Stromal cell of bone marrow (primary cell): ENCODE results near the gene SLC12A5.

Experiments
- DNase-seq: peaks from one replicate; pipeline ENCODE4 v3.0.0-alpha.2; 2012; ENCODE audit warnings: low read depth

Gene SLC12A5

GRCh38 chr20:46054606-46055005 lies 25.6 kb downstream of the SLC12A5 start:
- DNase-seq = no peak

GRCh38 chr20:46055269-46055668 lies 26.3 kb downstream of the SLC12A5 start:
- DNase-seq = no peak

DNA sequence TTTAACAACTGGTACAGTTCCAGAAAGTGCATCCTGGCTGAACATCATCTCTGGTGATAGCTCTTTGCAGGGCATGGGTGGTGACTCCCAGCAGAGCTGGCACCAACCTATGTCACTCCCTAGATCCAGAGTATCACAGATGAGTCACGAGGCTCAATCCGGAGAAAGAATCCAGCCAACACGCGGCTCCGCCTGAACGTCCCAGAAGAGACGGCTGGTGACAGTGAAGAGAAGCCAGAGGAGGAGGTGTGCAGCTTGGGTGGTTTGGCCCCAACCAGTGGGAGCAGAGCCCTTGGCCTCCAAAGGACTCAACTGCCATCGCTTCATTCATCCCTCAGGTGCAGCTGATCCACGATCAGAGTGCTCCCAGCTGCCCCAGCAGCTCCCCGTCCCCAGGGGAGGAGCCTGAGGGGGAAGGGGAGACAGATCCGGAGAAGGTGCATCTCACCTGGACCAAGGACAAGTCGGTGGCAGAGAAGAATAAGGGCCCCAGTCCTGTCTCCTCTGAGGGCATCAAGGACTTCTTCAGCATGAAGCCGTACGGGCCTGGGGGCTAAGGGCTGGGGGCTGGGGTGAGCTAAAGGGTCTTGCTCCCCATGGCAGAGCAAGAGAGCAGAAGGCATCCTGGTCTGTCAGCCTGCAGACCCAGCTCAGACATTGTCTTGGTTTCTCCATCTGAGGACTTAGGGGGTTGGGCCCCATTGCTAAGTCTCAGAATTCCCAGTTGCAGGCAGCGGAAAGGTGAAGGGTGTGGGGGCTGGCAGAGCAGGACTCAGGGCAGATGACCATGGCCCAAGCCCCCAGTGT lies 27.2 kb downstream of the SLC12A5 start:
- DNase-seq = no peak

- DNase-seq = no peak
Observed at GRCh38 chr20:46056970-46057855, 28.2 kb downstream of the SLC12A5 start.

GRCh38 chr20:46057856-46058598 lies 29.0 kb downstream of the SLC12A5 start:
- no peak for DNase-seq

GRCh38 chr20:46058599-46059281 lies 29.7 kb downstream of the SLC12A5 start:
- DNase-seq = no peak

GRCh38 chr20:46060301-46060881 lies 31.4 kb downstream of the SLC12A5 start:
- no peak for DNase-seq

DNA sequence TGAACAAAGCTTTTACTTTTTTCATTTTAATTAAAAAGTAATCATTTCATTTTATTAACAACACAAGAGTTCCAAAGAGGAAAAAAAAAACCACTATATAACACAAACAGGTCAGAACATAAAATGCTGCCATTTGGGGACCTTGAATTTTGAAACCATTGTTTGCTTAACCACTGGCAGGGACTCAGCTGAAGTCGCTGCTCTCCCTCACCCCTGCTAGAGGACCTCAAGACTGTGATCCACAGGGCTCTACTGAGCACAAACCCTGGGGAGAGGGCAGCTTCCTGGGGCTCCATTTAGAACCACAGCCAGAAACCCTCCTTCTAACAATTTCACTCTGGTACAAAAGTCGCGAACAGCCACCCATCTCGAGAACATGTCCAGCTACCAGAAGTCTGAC lies 32.0 kb downstream of the SLC12A5 start:
- no peak for DNase-seq

GRCh38 chr20:46062151-46062550 lies 33.1 kb downstream of the SLC12A5 start:
- no peak for DNase-seq

DNA sequence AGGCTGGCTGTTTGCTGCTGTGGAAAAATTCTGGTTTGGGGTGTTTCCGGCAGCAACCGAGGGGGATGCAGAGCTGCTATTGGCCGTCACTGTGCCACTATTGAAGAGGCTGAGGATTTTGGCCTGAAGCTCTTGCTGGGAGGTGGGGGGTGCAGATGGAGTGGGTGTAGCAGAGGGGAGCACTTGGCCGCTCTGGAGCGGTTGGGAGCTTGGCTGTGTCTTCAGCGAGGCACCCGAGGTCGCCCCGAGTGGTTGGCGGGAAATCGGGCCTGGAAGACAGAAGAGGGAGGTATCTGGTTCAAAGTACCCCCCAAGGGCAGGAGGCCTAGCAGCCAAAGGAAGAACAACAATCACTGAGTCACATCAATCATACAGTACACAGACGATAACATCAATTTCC lies 33.6 kb downstream of the SLC12A5 start:
- DNase-seq = no peak

DNA sequence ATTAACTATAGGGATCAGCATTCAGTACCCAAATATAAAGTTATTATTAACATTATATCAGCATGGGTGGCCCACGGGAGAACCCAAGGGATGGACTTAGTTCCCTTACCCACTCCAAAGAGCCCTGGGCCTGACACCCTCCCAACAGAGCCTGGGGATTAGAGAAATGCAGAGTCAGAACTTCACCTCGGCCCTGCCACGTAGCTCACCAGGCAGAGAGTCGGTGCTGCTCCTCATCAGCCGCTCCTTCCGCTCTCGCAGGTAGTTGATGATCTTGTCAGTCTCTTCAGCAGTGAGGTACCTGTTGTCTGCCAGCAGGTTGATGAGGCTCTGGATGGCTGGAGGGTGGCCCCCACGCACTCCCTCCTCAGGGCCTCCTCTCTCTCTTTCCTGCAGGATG lies 34.1 kb downstream of the SLC12A5 start:
- no peak for DNase-seq

GRCh38 chr20:46063652-46064054 lies 34.6 kb downstream of the SLC12A5 start:
- DNase-seq = no peak

- DNase-seq = no peak
Observed at GRCh38 chr20:46065006-46065405, 36.0 kb downstream of the SLC12A5 start.

GRCh38 chr20:46065691-46066090 lies 36.7 kb downstream of the SLC12A5 start:
- no peak for DNase-seq

DNA sequence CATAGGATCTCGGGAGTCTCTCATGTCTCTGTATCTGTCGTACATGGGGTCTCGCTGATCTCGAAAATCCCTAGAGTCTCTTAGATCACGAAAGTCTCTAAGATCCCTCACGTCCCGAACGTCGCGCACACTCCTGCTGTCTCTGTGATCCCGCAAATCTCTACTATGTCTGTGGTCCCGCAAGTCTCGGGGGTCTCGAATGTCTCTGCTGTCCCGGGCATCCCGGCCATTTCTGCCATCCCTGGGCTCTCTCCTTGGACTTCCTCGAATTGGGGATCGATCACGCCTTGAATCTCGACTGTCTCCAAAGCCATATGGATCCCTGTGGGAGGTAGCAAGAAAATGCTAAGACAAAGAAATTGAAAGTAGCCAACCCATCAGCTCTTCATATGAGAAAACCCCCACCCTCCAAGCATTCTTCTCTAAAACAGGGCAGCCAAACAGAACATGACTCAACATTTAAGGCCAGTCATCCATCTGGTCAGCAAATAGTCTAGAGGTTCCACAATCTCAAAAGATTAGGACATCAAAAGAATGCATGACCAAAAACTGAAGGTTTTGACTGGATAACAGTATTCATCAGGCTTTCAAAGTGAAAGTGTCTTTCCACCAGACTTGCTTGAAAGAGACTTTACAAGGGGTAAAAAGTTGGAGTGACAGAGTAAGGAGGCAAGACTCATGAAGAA lies 41.3 kb downstream of the SLC12A5 start:
- no peak for DNase-seq

DNA sequence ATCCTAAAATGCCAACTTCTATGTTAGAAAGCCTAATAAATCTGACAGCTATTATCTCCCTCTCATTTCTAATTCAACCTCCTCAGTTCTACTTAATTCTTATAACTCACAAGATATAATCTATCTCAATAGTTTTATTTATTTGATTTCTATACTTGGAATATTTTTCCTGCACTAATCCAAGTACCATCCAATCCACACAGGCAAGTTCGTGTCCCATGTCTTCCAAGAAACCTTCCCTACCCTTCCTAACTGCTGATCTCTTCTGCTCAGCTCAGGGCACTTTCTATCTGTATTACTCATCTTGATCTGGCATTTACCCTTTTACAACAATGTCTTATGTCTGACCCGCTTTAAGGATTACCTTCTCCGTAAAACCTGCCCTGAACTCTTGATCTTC lies 42.6 kb downstream of the SLC12A5 start:
- DNase-seq = no peak

DNA sequence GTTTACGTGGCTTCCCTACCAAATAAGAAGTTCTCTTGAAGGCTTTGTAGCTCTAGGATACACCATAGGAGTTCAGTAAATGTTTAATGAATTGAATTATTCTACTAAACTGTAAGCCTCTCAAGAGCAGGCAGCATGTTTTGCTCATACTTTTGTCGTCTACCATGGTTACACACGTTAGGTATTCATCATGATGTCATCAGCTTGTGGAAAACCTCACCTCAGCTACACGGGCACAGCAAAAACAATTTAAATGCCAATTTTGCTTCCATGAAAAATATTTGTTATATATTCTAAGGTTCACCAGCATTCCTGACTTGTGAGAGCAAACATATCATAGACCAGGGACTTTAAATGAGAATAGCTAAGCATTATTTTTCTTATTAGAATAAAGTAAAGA lies 44.0 kb downstream of the SLC12A5 start:
- no peak for DNase-seq

DNA sequence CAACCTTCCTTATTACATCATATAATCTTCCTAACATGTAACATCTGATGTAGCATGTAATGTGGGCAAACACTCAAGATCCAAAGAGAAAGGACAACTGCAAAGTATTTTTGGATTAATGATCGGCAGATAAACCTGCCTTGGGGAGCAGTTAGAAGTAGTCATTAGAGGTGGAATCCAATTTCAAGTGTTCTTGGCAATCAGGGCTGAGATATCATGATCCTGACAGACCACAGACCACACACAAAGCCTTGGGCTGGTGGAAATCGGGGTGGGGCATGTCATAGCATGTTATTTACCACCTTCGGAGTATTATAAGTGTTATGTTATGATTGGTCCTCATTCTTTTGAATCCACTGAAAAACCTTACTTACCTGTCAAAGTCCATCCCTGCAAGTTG lies 44.4 kb downstream of the SLC12A5 start:
- DNase-seq = no peak

DNA sequence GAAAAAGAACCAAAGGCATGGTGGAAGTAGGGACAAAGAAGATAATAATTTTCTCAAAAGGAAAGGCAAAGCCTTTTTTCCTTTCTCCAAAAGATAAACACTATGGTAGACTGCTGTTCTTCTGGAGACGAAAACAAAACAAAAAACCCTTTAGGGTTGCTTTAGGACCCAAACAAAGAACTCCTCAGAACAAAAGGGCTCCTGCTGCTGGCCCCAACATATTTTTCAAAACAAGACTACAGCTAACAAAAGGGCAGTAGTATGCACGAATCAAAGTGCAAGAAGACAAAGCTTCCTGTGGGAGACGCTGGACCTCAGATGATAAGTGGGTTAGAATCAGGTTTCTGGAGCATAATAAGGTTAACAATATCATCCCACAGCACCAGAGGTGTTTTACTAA lies 45.0 kb downstream of the SLC12A5 start:
- no peak for DNase-seq

GRCh38 chr20:46076806-46077205 lies 47.8 kb downstream of the SLC12A5 start:
- DNase-seq = no peak
